Fibroblast of skin of back (primary cell): ENCODE results near the gene HCFC1.
A peak's percentile ranks its signal among the peaks of the same experiment; 100 is the strongest.

Experiments
- DNase-seq: peaks from one replicate; pipeline ENCODE4 v3.0.0-alpha.2; 2013

HCFC1 gene

DNA sequence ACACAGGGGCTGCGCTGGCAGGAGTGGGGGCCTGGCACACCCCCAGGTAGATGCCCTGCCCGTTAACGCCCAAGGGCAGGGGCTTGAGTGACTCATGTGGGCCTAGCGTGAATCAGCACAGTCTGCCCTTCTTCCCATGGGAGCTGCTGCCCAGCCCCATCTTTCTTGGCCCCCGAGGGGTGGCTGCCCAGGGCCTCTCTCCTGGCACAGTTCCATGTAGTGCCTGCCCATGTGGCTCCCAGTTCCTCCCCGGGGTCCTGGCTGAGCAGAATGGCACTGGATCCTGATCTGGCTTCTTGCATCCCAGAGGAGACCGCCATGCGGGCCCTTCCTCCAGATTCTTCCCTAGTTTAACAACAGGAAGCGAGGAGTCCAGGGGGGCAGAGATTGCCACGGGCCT is 69.2 kb downstream of the HCFC1 start:
- no peak for DNase-seq

DNA sequence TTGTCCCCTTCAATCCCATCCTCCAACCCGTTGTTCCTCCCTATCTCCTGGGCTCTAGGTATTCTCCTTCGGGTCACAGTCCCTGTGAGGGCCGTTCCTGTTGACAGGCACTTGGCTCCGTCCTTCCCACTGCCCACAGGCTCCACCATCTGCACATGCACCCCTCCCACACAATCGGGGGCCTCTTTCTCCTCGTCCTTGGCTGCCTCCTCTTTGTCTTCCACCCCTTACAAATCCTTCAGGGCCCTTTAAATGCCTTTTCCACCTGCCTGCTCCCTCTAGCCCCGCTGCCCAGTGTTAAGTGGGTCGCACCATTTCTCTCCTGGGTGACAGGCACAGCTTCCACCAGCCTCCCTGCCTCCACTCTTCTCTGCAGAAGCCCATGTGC is 69.9 kb downstream of the HCFC1 start:
- no peak for DNase-seq

DNA sequence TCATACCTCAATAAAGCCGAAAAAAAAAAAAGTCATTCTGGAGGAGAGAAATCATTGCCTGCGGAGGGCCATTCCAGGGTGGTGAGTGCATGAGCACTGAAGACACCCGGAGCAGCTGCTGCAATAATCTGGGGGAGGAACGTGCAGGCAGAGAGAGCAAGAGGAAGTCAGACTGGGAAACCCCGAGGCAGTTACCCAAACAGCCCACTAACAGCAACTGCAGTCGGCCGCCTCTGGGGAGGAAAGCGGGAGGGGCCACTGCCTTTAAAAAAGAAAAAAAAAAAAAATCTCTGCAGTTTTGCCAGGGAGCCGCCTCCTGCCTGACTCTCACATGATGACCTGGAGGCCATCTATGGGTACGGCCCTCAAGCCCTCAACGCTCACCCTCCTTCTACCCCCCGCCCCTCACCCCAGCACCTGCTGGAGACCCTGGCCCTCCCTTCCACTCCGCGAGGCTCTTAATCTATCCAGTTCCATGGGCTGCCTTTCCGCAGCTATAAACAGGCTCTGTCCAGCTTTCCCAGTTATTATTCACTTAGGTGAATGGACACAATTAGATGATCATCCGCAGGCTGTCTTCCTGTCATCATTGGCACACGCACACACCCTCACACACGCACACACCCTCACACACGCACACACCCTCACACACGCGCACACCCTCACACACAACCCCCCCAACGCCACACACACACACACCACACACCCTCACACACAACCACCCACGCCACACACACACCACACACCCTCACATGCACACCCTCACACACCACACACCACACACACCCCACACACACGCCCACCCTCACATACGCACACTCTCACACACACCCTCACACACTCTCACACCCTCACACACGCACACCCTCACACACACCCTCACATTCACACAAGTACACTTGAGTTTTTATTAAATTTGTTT is 70.5 kb downstream of the HCFC1 start:
- DNase-seq = peak; percentile 86

DNA sequence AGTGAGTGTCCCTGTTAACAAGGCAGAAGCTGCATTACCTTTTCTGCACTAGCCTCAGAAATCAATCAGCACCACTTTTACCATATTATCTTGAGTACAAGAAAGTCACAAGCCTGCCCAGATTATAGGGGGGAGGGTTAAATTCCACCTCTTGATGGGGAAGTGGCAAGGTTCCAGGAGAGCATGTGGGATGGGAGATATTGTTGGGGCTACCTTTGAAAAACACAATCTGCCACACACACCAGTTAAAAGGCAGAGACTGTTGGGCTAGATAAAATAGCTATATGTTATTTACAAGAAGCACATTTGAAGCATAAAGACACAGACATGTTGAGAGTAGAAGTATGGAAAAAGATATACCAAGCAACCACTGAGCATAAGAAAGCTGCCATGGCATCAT is 73.7 kb downstream of the HCFC1 start:
- no peak for DNase-seq
